Natural killer cell (primary cell): ENCODE results near the gene DMRT2. TPM values are rescaled to one million over a fixed set of nuclear protein-coding genes. Genes with fewer than 3 reads are reported as not detected.

ENCODE experiments used
- ATAC-seq, 3 donors: fragments of 150-1000 bp in 2 of 3; fragments of 200-7000 bp in 1 of 3; cut with Tn5 transposase; 1 replicate in 1 of 3; 2 replicates in 2 of 3; pipeline ENCODE4 v1.10.0; 2021; ENCODE audit warnings: mild to moderate bottlenecking in 2 of 3, moderate library complexity in 2 of 3
- DNase-seq, 2 donors: peaks; one replicate each; pipeline versions ENCODE4 v3.0.0 to v3.0.0-alpha.2; 2013 to 2021; ENCODE audit warnings: mixed read lengths in 1 of 2
- H3K27ac ChIP-seq: one replicate; pipeline ENCODE4 v1.5.1; 2013; ENCODE audit warnings: mild to moderate bottlenecking, low read length
- H3K27me3 ChIP-seq: one replicate; pipeline ENCODE4 v1.6.1; 2013; ENCODE audit warnings: low read length; ENCODE audit not compliant: control insufficient read depth, insufficient read depth
- H3K36me3 ChIP-seq: one replicate; pipeline ENCODE4 v1.6.1; 2013; ENCODE audit warnings: low read length; ENCODE audit not compliant: control insufficient read depth, insufficient read depth
- H3K4me1 ChIP-seq: one replicate; pipeline ENCODE4 v1.6.1; 2013; ENCODE audit warnings: low read length; ENCODE audit not compliant: control insufficient read depth, insufficient read depth
- H3K4me3 ChIP-seq: one replicate; pipeline ENCODE4 v1.5.1; 2013; ENCODE audit warnings: low read length
- H3K9me3 ChIP-seq: one replicate; pipeline ENCODE4 v1.6.1; 2013; ENCODE audit warnings: low read length; ENCODE audit not compliant: control insufficient read depth, insufficient read depth
- H3K27ac Mint-ChIP-seq, 2 donors: one replicate each; pipeline ENCODE4 v1.8.0; 2022; ENCODE audit warnings: mild to moderate bottlenecking in 2 of 2, mixed read lengths in 2 of 2, moderate library complexity in 1 of 2
- H3K27me3 Mint-ChIP-seq, 2 donors: one replicate each; pipeline ENCODE4 v1.8.0; 2022; ENCODE audit warnings: low read depth in 2 of 2, mixed read lengths in 2 of 2
- H3K36me3 Mint-ChIP-seq: one replicate; pipeline ENCODE4 v1.8.0; 2022; ENCODE audit warnings: mixed read lengths
- H3K4me1 Mint-ChIP-seq, 2 donors: one replicate each; pipeline ENCODE4 v1.8.0; 2022; ENCODE audit warnings: mixed read lengths in 2 of 2
- H3K4me3 Mint-ChIP-seq: one replicate; pipeline ENCODE4 v1.8.0; 2022; ENCODE audit warnings: mild to moderate bottlenecking, moderate library complexity, mixed read lengths
- H3K9me3 Mint-ChIP-seq, 2 donors: one replicate each; pipeline ENCODE4 v1.8.0; 2022; ENCODE audit warnings: mixed read lengths in 2 of 2
- CTCF ChIP-seq: fragments of 200-600 bp; IDR thresholded peaks from one replicate; pipeline ENCODE4 v1.8.0; 2022; ENCODE audit warnings: antibody characterized with exemption
- WGBS: methylation state at CpG from one replicate; pipeline ENCODE4 v1.1.7; 2013; ENCODE audit warnings: missing lambda C conversion rate; ENCODE audit not compliant: insufficient coverage; 5-methylcytosine and 5-hydroxymethylcytosine counted together
- intact Hi-C: fragments of 100-400 bp; cut with micrococcal nuclease; formaldehyde crosslinking; loops from one replicate; pipeline ENCODE4 v1.14.2; 2022
- total RNA-seq, 4 donors: library from RNA; stranded (reverse); fragments of 120-200 nt in 1 of 4; gene quantifications; one replicate each; pipeline versions ENCODE4 v1.2.3 to v1.2.4, GENCODE V29; 2013 to 2022

The DMRT2 gene
- total RNA-seq, 3 donors from 2014 or later (not counting 1 experiment from before 2014, with no cell fraction given) = not detected

DNA sequence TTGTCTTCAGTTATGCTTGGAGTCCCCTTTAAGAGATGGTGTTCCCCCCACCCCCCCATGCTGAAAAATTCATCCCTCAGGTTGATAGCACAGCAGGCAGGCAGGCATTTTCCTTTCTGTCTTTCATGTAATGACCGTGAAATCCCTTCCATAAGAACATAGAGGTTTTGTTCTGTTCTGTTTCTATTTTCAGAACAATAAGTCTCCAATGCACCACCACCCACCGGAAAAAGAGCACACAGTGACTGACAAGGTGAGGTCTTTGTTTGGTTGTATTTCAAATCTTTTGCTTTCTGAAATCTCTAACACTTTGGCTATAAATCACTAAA is 52.4 kb downstream of the DMRT2 start:
- H3K4me1 Mint-ChIP-seq = peaks cover 0 to 5% of the 10 kb centered on the region in 2 donors
- H3K4me1 ChIP-seq = no peaks in the 10 kb centered on the region
- H3K4me3 Mint-ChIP-seq = no peak overlapping the region
- no peaks in the 10 kb centered on the region for H3K36me3 ChIP-seq
- WGBS = 50% methylated on average over 1 of the region's 2 CpGs
- DNase-seq (no peak), ATAC-seq (no peak)
- no peaks in the 10 kb centered on the region for H3K36me3 Mint-ChIP-seq
- intact Hi-C loops = no loop called here
- H3K4me3 ChIP-seq = no peak overlapping the region
- TF ChIP-seq CTCF = no peak
- H3K27ac Mint-ChIP-seq = no peak overlapping the region
- H3K9me3 ChIP-seq = no peaks in the 10 kb centered on the region
- H3K9me3 Mint-ChIP-seq = peaks cover 2% of the 10 kb centered on the region in 2 donors
- H3K27me3 Mint-ChIP-seq = peaks cover 14 to 32% of the 10 kb centered on the region in 2 donors
- no peak overlapping the region for H3K27ac ChIP-seq
- no peaks in the 10 kb centered on the region for H3K27me3 ChIP-seq

Other genes starting within 250 kb of the DMRT2 start
- not detected for gene DMRT1, start 208.7 kb upstream of the DMRT2 start, total RNA-seq
- gene DMRT3, start 73.7 kb upstream of the DMRT2 start, total RNA-seq = not detected